Subcutaneous adipose tissue (tissue), 4 donors: ENCODE measurements around the gene MAP7D1. TPM values are rescaled to one million over a fixed set of nuclear protein-coding genes. Genes with fewer than 3 reads are reported as not detected.

ENCODE experiments used
- total RNA-seq, 4 donors: library from RNA; depleted of rRNA; stranded (reverse); fragments of >200 nt; gene quantifications; one replicate each; pipeline ENCODE4 v1.1.0, GENCODE V29; 2016
- TF ChIP-seq, protein P1 (sequence below): fragments of 450-650 bp; IDR thresholded peaks from one replicate; pipeline ENCODE4 v1.5.1; 2016; ENCODE audit warnings: low read depth, mild to moderate bottlenecking, control low read depth, antibody characterized with exemption, moderate library complexity

The MAP7D1 gene
- total RNA-seq, 4 donors from 2014 or later: 73.1 to 227 (median 77.9) TPM

DNA sequence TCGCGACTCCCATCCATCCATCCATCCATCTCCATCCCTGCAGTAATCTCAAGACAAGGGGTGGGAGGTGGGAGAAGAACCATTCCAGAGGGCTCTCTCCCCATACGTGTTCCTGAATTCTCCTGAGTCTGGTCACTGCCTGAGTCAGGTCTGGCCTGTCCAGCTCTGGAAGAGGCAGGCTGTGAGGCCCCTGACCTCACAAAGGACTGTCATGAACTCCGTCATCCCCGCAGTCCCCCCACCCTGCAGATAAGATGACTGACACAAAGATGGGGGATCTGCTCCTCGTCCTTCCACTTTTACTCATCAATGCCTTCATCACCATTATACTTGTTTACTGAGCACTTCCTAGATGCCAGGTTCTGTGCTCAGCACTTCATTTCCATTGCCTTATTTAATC lies 1.6 kb upstream of the MAP7D1 start:
- TF ChIP-seq, protein P1, sequence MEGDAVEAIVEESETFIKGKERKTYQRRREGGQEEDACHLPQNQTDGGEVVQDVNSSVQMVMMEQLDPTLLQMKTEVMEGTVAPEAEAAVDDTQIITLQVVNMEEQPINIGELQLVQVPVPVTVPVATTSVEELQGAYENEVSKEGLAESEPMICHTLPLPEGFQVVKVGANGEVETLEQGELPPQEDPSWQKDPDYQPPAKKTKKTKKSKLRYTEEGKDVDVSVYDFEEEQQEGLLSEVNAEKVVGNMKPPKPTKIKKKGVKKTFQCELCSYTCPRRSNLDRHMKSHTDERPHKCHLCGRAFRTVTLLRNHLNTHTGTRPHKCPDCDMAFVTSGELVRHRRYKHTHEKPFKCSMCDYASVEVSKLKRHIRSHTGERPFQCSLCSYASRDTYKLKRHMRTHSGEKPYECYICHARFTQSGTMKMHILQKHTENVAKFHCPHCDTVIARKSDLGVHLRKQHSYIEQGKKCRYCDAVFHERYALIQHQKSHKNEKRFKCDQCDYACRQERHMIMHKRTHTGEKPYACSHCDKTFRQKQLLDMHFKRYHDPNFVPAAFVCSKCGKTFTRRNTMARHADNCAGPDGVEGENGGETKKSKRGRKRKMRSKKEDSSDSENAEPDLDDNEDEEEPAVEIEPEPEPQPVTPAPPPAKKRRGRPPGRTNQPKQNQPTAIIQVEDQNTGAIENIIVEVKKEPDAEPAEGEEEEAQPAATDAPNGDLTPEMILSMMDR: no peak

DNA sequence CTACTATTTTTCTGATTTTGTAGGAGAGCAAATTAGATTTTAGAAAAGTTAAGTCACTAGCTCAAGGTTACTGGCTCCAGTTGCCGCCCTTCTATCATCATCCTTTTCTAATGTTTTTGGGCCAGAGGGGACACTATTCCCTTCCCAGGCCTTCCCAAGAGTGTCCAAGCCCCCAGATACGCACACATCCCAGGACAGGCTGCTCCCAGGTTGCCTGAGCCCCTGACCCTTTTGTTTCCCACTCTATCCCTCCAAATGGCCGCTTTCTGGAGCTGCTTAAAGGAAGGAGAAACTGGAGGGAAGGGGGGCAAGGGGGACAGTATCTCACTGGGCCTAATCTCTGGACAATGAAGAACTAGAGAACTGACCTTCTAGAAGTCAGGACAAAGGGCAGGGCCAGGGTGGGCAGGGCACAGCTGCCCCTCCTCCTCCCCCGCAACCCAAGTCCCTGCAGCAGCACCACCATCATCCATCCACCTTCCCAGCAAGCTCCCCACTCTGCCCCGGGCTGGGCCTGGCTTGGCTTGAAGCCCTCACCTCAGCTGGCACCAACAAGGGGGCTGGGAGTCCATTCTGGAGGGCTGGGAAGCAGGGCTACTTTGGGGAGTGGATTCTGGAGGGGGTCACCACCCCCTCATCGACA lies 1.1 kb upstream of the MAP7D1 start:
- TF ChIP-seq, protein P1: no peak

- TF ChIP-seq, protein P1: no peak
Measured at GRCh38 chr1:36156329-36157114, 562 bp downstream of the MAP7D1 start.

GRCh38 chr1:36157115-36157903 lies 1.3 kb downstream of the MAP7D1 start:
- TF ChIP-seq, protein P1: no peak

DNA sequence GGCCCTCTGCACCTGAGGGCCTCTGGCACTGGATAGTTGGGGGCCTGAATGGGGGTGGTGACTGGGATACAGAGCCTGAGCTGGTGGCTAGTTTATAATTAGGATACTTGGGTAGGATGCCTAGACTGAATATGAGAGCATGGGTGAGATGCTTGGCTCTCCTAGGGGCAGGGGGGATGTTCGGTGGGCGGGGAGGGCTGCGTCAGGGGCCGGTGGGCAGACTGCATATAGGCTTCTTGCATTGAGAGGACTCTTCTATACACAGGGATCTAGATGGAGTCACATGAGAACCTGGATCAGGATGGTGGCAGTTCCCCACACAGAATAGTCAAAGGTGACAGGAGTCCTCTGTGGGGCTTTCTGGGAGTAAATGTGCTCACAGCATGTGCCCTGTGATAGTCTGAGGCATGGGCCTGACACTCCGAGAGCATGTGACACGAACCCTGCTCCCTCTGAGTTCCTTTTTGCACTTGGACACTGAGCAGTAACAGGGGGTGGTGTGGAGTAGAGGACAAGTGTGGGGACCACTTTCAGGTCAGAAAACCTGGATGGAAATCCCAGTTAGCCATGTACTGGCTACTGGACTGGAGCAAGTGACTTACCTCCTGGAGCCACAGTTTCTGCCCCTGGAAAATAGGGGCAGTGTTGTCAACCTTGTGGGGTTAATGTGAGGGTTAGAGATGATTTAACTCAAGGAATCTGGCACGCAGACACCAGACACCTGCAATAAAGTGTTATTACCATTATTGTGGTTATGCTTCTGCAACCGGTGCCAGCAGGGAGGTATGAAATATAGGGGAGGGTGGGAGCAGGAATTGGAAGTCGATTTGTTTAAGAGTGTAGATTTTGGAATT lies 2.2 kb downstream of the MAP7D1 start:
- TF ChIP-seq, protein P1: no peak

DNA sequence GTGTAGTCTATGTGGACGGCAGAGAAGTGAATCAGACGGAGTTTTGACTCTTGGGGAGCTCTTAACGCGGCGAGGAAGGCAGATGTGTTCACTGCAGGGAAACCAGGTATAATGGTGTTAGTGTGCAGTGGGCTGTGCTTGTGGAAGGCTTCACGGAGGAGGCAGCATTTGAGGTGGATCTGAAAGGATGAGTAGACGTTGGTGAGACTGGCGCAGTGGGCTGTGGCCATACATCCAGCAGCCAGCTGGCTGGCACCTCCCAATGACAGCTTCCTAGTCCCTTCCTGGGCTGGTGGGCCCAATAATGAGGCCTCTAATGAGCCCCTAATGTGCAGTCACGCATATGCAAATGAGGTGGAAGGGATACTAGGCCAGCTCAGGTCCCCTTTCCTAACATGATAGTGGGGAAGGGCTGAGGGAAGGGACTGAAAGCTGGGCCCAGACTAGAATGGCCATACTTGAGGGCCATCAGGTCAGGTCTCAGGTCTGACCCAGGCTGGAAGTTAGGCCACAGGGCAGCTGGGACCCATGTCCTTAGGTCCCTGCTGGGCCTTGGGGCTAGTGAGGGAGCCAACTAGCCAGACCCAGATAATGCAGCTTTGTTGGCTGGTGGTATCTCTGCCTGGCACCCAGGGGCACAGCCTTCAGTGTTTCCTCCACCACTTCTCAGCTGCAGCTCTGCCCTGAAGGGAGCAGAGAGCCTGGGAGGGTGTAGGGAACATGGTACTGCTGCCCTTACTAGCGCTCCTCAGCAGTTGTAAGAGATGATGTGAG lies 3.8 kb downstream of the MAP7D1 start:
- TF ChIP-seq, protein P1: no peak
